ENCODE results near the gene ARSG.

ARSG gene

DNA sequence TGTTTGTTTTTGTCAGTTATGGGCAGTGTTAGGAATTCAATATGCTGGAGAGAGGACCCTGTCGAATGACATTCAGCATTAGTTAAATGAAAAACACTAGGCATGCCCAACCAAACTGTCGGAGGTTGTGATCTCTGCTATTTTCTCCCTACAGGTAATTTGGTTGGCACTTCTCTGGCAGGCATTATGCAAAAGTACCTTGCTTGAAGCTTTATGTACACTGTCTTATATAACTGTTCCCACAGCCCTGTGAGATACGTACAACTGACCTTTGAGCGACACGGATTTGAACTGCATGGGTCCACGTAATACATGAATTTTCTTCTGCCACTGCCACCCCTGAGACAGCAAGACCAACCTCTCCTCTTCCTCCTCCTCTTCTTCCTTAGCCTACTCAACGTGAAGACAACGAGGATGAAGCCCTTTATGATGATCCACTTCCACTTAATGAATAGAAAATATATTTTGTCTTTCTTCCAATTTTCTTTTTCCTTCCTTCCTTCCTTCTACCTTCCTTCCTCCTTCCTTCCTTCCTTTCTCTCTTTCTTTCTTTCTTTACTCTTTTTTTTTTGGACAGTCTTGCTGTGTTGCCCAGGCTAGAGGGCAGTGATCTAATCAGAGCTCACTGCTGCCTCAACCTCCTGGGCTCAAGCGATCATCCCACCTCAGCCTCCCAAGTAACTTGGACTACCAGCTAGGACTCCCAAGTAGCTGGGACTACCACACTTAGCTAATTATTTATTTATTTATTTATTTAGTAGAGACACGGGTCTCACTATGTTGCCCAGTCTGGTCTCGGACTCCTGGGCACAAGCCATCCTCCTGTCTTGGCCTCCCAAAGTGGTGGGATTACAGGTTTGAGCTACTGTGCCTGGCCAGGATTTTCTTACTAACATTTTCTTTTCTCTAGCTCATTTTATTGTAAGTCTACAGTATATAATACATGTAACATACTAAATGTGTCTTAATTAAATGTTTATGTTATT lies 88.7 kb downstream of the ARSG start:
- DNase-seq, result no peak

DNA sequence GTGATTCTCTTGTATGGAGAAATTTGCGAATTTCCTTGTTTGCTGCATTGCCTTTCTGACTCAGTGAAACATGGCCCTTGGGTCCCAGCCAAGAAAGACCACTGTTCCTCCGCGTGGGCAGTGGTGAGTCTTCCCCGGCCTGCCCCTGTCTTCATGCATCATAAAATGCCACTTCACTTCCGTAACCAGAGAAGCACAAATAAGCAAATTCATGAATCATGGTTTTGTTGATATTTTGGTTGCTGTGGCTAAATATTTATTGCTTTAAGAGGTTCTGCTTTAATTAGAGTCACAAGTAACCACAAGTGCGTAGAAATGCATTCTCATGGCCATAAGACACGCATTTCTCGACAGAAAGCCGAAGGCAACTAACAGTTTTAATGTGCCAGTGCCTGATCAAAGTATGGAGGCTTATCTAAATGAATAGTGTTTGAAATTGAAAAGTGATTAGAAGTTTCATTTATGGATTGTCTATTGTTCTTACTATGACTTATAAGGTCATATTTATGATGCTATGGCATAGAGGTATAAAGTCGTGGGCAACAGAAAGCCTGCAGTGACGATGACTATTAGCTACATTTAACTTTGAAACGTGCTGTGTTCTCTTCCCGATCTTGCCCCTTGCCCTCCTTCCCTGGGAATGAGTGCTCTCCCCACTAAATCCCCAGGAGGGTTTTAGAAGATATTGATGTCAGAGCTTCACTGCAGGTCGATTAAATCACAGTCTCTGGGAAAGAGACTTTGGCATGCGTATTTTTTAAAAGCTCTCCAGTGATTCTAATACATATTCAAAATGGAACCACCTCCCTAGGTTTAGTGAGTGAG lies 90.0 kb downstream of the ARSG start:
- DNase-seq, result no peak

DNA sequence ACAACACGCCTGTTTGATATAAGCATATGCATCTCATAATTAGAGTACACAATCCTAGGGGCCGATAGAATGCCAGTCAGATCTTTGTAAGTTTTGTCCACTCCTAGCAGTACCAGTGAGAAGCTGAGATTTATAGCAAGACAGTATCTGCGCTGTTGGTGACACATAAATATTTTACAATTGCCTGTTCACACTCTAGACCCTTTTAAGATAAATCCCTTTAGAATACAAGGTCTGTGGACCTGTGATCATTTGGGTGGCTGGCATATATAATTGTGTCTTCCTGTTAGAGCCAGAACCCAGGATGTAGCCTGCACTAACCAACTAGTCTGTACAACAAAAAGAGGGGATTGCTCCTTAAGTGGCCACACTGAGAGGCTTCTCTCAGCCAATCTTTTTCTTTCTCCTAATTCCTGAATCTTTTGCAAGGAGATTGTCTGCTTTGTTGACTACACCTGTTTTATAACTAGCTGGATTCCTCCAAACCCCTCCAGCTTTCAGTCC lies 91.3 kb downstream of the ARSG start:
- DNase-seq, result no peak

DNA sequence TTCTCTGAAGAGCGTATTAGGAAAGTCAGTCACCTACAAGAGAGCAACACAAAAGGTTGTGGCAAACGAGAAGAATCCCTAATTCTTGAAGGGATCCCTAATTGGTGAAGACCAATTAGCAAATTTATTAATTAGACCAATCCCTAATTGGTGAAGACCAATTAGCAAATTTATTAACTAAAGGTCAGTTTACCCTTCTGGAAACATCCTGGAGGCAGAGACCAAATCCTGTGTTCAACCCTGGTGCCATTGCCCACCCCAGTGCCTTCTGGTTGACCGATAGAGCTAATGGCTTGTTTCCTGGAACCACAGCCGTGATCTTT lies 91.8 kb downstream of the ARSG start:
- no peak for DNase-seq

DNA sequence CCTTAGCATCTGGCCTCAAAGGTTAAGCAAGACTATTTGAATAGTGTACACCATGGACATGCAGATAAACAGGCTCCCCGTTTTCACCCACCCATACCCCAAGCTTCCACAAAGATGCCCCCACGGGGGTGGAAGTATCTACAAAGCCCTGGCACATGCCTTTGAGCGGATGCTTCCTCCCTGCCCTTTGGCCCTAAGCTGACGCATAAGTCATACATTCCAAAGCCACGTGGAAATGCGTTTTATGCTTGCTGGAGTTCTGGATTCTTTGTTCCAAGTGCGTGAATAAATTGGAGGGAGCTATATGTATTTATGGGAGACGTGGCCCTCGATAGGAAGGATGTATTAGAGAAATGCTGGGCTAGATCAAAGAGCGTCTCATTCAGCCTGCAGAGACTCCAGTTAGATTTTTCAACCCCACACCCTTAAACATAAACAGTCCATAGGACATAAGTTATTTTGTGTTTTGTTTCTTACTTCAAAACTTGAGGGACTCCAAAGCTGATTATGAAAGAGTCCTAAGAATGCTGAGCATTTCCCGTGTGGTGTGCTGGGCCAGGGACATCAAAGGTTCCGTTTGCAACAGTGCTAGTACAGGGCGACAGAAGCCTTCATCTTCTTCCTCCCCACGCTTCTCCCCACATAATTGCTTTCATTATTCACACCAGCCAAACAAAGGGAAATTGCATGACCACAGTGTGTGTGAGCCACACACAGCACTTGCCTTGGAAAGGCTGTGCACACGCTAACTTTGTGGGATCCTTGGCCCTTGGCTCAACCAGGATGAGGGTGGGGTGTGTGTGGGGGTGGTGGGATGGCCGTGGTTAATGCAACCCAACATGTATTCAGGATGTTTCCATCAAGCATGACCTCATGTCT lies 92.4 kb downstream of the ARSG start:
- no peak for DNase-seq

DNA sequence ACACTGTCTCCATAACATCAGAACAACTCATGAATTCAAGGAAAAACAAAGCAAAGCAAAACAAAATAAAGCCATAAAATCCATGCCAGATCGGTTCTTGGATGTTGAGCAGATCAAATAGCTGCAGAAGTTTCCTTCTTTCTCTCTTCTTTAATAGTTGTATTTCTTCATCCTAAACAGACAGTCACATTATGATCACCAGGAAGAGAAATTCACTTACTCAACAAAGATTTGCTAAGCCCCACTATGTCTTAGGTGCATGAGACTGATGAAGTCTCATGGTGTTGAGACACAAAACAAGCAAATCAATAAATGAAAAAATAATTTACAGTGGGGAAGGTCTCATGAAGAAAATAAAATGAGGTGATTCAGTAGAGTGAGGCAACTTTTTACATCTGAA lies 93.2 kb downstream of the ARSG start:
- no peak for DNase-seq

DNA sequence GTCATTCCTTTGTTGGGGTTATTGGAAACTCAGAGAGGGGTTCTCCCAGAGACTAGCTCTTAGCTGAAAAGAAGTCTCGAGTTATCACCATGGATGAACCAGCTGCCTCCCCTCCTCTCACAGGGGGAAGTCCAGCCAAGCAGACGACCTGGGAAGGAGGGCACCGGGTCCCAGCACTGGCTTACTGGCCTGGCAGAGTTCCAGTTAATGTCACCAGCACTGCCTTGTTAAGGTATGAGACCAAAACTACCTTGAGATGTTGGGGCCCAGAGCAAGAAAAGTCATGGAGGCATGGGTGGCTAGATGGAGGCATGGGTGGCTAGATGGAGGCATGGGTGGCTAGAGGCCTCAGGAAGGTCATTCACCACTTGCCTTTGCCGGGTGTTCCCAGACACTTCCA lies 93.6 kb downstream of the ARSG start:
- no peak for DNase-seq

DNA sequence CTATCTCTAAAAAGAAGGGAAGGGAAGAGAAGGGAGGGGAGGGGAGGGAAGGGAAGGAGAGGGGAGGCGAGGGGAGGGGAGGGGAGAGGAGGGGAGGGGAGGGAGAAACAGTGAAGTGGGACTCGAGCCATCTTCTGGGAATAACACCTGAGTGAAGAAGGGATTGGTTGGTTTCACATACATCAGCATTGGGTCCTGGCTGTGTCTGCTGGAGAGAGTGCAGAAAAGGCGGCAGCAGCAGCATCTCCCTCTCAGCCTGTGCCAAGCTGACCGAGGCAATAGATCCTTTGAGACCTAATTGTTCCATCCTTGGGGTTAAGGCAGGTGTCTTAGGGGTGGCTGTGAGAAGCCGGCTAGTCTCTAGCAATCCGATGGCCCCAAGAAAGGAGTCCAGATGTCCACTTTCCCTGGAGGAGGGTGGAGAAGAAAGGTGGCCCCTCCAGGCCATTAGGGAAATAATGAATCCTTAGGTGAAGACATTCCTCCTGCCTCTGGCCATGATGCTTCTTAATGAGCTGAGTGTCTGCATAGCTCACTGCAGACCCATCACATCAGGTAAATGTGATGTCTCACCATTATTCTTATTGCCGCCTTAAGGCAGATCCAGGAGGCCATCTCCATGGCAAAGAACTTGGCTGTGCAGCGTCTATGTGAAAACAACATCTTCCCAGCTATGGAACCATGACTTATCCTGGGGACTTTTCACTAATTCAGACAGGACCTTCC lies 94.4 kb downstream of the ARSG start:
- no peak for DNase-seq

DNA sequence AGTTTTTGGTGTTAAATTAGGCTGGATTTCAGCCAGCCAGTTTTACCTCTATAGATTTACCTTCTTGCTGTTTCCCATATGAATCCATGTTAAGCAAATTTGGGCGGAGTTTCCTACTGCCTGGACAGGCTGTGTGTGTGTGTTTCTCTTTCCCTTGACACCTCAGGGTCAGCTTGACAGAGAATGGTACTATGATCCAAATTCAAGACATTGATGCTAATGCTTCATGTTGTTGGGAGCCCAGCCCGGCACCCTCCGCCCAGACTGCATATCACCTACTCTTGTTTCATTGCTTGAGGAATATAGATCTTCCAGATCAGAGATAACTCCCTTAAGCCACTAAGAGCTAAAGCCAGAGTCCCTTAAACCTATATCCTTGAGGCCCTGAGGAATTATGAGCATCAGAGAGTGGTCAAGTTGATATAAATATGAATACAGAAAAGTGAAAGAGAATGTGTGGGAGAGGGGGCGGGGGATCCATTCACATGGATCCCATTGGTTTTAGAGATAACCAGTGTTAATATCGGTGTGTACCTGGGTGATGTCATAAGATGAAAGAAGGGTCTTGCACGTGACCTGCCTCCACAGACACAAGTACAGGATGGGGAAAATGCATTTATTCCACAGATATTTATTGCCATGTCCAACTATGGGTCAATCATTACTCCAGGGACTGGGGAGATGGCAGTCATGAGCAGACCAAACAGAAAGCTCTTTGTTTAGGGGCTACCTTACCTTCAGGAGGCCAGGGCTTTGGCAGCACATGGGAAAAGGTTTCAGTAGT lies 96.3 kb downstream of the ARSG start:
- DNase-seq, result no peak

DNA sequence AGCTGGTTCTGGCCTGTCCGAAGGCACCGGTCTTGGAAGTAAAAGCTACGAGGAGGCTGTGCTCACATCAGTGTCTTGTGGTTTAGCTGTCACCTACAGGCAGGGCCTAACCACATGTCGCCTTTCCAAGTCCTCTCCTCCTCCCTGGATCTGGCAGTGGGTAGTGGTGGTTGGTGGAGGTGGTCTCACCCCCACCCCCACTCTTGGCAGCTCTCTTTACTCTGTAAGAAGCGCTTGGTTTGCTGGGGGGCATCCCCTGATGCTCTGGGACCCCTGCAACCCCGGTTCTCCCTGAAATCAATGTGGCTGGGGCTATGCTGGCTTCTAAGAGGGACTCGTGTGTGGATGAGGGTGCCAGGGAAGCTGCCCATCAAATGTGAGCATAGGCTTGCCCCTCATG lies 97.7 kb downstream of the ARSG start:
- no peak for DNase-seq

DNA sequence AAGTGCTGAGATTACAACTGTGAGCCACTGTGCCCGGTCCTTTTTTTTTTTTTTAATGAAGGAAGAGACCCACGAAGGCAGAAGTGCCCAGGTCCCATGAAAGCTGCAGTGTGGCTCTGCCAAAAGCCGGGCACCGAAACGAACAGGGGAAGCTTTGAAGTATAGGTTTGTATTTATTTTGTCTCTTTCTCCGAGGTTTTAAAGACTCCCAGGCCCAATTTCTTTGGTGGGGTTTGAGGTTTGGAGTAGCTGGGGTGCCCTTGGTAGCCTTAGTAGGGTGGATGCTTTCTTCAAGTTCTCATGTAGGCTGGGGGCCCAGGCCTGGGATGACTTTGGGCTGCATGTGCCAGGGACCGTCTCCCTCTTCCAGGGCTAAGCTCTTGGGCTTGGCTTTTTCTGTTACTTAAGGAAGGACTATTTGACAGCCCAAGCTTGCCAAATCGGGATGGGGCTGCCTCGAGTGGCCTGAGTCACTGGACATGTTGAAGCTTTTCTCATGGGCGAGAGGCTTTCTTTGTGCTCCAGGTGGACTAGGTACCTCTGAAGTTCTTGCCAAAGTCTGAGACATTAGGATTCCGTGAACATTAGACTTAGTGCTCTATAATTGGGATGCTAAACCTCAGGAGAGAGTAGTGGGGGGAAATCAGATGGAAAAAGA lies 99.7 kb downstream of the ARSG start:
- no peak for DNase-seq

DNA sequence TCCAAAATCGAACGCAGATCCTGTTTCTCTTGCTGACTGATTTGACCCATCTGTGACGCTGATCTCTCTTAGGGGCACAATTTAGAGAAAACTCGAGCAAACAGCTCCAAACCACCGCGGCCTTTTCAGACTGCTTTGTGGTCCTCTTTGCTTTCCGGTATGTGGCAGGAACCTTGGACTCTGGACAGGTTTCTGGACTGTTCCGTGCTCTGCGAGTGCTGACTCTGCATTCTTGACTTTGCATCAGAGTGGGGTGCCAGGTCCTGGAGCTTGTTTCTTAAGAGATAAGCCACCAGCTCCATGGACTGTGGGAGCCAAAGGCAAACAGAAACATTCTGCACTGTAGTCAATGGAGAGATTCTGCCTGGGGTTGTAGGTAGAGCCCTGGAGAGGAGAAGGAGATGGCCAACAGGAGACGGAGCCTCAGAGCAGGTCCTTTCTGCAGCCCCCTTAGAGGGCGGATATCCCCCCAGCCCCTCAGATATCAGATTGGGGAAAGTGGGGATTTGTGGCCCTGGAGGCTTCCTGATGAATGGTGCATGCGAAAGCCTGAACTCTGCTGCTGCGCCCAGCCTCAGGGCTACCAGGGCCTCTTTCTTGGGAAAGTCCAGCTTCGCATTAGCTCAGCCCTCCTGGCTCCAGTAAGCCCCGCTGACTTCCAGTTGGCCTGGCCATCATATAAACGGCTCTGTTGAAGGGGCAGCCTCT lies 100.4 kb downstream of the ARSG start:
- no peak for DNase-seq

DNA sequence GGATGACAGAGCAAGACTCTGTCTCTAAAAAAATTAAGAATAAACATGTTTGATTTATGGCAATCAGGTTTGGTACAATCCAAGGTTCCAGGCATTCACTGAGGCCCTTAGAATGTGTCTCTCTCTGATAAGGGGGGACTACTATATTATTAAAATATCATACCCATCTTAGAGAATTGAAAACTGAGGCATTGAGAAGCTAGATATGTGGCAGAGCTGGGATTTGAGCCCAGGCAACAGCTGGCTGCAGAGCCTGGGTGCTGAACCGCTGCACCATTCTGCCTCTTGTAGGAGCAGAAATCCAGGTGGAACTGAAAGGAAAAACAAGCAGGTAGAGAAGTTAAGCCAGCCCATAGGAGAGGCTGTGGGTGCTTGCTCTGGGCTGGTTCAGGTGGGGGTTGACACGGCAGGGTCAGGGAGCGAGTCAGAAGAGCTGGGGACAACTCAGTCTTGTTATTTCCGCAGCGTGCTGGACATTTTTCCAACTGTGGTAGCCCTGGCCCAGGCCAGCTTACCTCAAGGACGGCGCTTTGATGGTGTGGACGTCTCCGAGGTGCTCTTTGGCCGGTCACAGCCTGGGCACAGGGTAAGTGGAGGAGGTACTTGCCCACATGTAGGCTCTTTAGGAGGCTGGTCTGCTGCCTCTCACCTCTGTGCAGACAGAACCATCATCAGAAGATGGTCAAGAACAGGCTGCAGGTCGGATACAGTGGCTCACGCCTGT lies 103.5 kb downstream of the ARSG start:
- no peak for DNase-seq

DNA sequence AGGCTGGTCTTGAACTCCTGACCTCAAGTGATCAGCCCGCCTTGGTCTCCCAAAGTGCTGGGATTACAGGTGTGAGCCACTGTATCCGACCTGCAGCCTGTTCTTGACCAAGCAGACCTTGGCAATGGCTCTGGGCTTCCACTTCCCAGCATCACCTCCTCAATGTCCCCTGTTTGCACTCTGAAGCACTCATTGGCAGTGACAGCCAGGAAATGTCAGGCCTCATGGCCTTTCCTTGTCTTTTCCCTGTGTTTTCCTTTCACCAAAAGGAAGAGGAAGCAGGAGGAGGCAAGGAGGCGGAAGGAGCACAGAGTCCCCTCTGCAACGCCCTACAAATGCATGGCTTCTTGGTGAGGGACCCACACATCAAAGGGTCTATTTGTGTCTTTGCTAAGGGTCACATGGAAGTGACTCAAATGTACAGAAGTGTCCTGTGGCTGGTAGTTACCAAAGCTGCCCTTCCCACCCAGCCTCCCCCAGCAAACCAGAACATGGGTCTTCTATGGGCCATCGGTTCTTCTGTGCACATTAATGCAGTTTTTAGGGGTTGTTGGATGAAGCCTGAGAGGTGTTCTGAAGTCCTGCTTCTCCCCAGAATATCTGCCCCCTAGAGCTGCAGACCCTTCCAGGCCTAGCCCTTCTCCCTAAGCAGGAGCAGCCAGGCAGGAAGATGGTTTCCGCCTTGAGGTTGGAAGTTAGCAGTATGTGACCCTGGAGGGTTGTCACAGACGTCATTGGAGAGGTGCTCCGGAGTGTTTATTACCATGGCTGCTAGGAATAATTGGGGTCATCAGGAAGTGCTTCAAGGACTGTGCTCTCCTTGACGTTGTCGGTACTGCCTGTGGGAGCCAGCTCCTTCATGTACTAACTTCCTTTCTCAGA lies 105.2 kb downstream of the ARSG start:
- DNase-seq, result no peak

DNA sequence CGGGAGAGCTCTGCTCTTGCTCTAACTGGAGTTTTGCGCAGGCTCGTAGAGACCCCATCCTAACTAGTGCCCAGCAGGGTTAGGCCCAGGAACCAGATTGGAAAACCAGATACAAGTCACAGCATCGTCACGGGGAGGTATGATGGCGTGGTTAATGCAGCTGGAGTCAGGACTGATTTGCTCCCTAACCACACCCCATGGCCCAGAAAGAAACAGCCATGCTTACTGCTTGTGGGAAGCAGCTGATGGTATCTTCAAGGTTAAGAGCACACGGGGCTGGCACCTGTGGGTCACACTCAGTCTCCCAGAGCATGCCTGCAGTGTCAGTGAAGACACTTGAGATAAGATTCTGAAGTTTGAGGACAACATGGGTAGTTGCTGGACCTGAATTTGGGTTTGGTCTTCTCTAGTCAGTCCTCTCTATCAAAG lies 105.8 kb downstream of the ARSG start:
- no peak for DNase-seq

DNA sequence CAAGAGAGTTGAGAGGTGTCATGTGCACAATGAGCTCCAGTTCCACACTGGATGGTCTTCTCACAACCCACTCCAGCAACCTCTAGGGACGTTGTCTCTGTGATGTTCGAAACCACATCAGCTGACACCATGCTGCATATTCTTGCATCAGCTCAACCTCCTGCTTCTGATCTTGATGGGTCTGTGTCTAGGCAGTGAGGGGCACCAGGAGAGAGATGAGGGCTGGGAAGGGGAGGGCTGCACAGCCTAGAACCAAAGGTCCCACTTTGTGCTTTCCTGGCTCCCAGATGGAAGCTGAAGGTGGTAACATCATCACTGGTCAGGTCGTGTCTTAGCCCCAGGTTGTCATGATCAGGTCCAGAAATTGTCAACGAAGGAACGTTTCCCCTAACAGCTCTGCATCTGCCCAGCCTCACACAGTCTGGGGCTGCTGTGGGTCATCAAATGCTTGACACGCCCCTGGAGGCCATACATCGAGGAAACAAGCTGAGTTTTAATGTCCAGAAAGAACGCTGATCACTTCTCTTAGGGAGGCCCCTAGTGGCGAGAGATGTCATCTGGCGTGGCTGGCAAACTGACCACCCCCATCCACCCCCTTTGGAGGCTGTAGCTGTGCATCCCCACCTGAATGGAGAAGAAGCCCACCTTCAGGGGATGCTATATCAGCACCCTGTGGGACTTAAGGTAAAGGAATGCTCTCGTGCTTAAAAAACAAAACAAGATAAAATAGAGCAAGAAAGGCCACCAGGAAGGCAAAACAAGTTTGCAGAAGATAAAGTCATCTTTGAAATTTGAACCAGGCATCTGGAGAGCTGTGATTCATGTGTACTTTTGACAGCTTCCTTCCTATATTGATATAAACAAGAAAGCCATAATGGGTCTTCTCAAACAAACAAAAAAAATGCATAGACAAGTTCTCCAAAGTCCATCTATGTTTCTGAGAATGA lies 107.7 kb downstream of the ARSG start:
- DNase-seq, result peak; percentile 56

All from 8988T (cell line).